Calu3 (cell line): ENCODE data around the gene LEF1. TPM values are rescaled to one million over a fixed set of nuclear protein-coding genes. Genes with fewer than 3 reads are reported as not detected.

ENCODE experiments used
- BruUV-seq: library from RNA; stranded (reverse); fragments of 400-500 nt; replicated peaks from 2 replicates; lab custom pipeline; 2021; lab: Mats Ljungman, UMichigan
- CTCF ChIA-PET: fragments of 300-600 bp; sonication (Branson Sonifier 250); formaldehyde crosslinking; loops from one replicate; lab custom pipeline; 2022; ENCODE audit warnings: antibody characterized with exemption; lab: Charles Lee
- DNase-seq: peaks from one replicate; pipeline ENCODE4 v3.0.0; 2022
- H3K27ac Mint-ChIP-seq: one replicate; pipeline ENCODE4 v1.8.0; 2022; ENCODE audit warnings: mixed read lengths; ENCODE audit not compliant: unreplicated experiment
- H3K27me3 Mint-ChIP-seq: one replicate; pipeline ENCODE4 v1.8.0; 2022; ENCODE audit warnings: mixed read lengths; ENCODE audit not compliant: unreplicated experiment
- H3K36me3 Mint-ChIP-seq: one replicate; pipeline ENCODE4 v1.8.0; 2022; ENCODE audit warnings: mild to moderate bottlenecking, moderate library complexity, mixed read lengths; ENCODE audit not compliant: insufficient read depth, unreplicated experiment
- H3K4me1 Mint-ChIP-seq: one replicate; pipeline ENCODE4 v1.8.0; 2022; ENCODE audit warnings: mild to moderate bottlenecking, low read depth, mixed read lengths; ENCODE audit not compliant: unreplicated experiment
- H3K4me3 Mint-ChIP-seq: one replicate; pipeline ENCODE4 v1.8.0; 2022; ENCODE audit warnings: mild to moderate bottlenecking, low read depth, moderate library complexity, mixed read lengths; ENCODE audit not compliant: unreplicated experiment
- H3K9me3 Mint-ChIP-seq: one replicate; pipeline ENCODE4 v1.8.0; 2022; ENCODE audit warnings: low read depth, mixed read lengths; ENCODE audit not compliant: unreplicated experiment
- CTCF ChIP-seq: fragments of 200-600 bp; IDR thresholded peaks from one replicate; pipeline ENCODE4 v1.8.0; 2022; ENCODE audit warnings: antibody characterized with exemption; ENCODE audit not compliant: unreplicated experiment
- intact Hi-C: fragments of 100-400 bp; cut with micrococcal nuclease; formaldehyde crosslinking; loops from one replicate; pipeline ENCODE4 v1.10.0; 2022; ENCODE audit not compliant: unreplicated experiment
- total RNA-seq: library from RNA; stranded (reverse); gene quantifications from 2 replicates; pipeline ENCODE4 v1.2.3, GENCODE V29; 2022

The LEF1 gene
- total RNA-seq, 1 experiment from 2014 or later = not detected

GRCh38 chr4:108114503-108114902, 54.2 kb downstream of the LEF1 start:
- intact Hi-C loops = no loop called here
- Mint-ChIP-seq H3K27me3 (no peaks in the 10 kb centered on the region), H3K36me3 (no peaks in the 10 kb centered on the region), H3K9me3 (no peaks in the 10 kb centered on the region), H3K4me3 (no peak overlapping the region), H3K27ac (no peak overlapping the region), H3K4me1 (no peaks in the 10 kb centered on the region)
- DNase-seq = no peak
- BruUV-seq = no TSS peak
- CTCF ChIA-PET = no interaction called here
- no peak for TF ChIP-seq CTCF

- BruUV-seq = no TSS peak
- Mint-ChIP-seq H3K27ac (no peak overlapping the region), H3K27me3 (no peaks in the 10 kb centered on the region), H3K4me3 (no peak overlapping the region), H3K4me1 (no peaks in the 10 kb centered on the region), H3K36me3 (no peaks in the 10 kb centered on the region), H3K9me3 (no peaks in the 10 kb centered on the region)
- CTCF ChIA-PET = no interaction called here
- intact Hi-C loops = no loop called here
- TF ChIP-seq CTCF = no peak
- DNase-seq = no peak
Observed at GRCh38 chr4:108113229-108113628, 55.5 kb downstream of the LEF1 start.

- intact Hi-C loops = no loop called here
- no peak overlapping the region for H3K4me3 Mint-ChIP-seq
- H3K27me3 Mint-ChIP-seq = no peaks in the 10 kb centered on the region
- H3K4me1 Mint-ChIP-seq = no peaks in the 10 kb centered on the region
- H3K36me3 Mint-ChIP-seq = no peaks in the 10 kb centered on the region
- no TSS peak for BruUV-seq
- H3K27ac Mint-ChIP-seq = no peak overlapping the region
- DNase-seq = no peak
- CTCF ChIA-PET = no interaction called here
- TF ChIP-seq CTCF = no peak
- no peaks in the 10 kb centered on the region for H3K9me3 Mint-ChIP-seq
Observed at GRCh38 chr4:108111781-108112180, 57.0 kb downstream of the LEF1 start.

- no peak overlapping the region for H3K4me3 Mint-ChIP-seq
- no peaks in the 10 kb centered on the region for H3K36me3 Mint-ChIP-seq
- BruUV-seq = no TSS peak
- no peak for DNase-seq
- CTCF ChIA-PET = no interaction called here
- H3K4me1 Mint-ChIP-seq = no peaks in the 10 kb centered on the region
- intact Hi-C loops = no loop called here
- H3K27me3 Mint-ChIP-seq = peaks cover 12% of the 10 kb centered on the region
- no peak for TF ChIP-seq CTCF
- H3K27ac Mint-ChIP-seq = no peak overlapping the region
- H3K9me3 Mint-ChIP-seq = no peaks in the 10 kb centered on the region
Observed at GRCh38 chr4:108110450-108110849, 58.3 kb downstream of the LEF1 start.
